NCI-H1092 (cell line): Measurements from ENCODE around the gene LCE1A.

Experiments used
- DNase-seq: peaks from one replicate; lab custom pipeline; 2025; lab: John Stamatoyannopoulos, UW

Gene LCE1A, protein sequence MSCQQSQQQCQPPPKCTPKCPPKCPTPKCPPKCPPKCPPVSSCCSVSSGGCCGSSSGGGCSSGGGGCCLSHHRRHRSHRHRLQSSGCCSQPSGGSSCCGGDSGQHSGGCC

GRCh38 chr1:152827173-152827572, at the start of gene LCE1A:
Gene LCE1A, plus strand, starts transcription at chr1:152827473. Its CDS starts 0 bp downstream, at chr1:152827473.
- no peak for DNase-seq

DNA sequence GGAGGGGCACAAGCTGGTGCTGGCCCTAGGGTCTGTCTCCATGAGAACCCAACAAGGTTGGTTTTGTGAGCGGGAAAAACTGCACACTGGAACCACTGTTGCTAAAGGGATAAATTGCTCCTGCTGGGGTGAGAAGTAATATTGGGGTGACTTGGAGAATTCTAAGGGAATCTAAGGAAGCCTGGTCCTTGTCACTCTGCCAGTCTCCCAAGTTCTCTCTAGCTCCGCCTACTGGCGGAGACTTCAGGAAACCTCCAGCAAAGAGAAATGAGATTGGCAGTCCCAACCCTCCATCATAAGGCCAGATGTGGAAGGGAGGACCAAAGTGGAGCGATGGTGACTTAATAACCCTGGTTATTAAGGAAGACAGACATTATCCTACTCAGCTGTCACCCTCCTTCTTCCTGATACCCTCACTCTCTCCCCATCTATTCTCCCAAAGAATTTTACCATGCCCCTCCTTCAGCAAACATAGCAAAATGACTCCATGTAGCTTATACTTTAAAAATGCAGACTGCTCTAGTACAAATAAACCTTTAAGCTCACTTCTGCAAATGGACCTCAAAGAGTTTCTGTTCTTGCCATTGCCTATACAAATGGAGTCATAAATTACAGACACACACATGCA, 49.6 kb upstream of the LCE1A start:
- DNase-seq, result no peak

- no peak for DNase-seq
These were observed 44.2 kb upstream of the LCE1A start for GRCh38 chr1:152783095-152783494.

DNA sequence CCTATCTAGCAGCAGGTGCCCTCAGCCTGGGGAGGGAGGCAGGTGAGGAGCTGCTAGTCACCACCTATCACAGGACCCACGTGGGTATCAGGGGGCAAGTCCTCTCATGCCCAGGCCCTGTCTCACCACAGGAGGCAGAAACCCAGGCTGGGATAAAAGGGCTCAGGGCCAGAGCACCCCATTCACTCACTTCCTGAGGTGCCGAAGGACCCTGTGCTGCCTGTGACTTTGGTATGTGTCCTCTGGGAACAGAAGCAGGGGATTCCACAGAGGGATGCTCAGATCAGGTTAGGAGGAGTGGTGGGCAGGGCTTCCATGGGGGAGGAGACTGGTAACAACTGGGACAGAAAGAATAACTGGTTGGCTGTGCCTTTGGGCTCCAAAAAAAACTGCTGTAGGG, 41.2 kb upstream of the LCE1A start, which contains the start of gene LCE1E:
TSS of gene LCE1E (plus strand) at position 181 of the 400 bp plus-strand sequence. CDS start 1,043 bp downstream, outside the sequence.
- no peak for DNase-seq

DNA sequence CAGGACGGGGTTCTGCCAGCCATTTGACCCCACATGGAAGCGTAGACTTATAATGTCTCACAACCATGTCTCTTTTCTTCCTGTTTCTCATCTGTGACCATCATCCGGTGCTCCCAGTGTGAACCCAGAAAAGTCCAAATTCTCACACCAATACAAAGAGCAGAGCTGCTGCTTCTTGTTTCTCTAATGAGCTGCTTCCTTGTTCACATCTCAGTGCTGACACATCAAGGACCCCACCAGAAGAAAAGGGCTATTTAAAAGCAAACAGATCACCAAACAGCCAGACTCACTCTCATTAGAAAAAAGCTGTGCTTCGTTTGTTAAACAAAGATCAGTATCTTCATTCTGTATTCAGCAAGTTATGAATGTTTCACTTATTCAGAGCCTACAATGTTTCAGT, 31.6 kb upstream of the LCE1A start:
- no peak for DNase-seq

GRCh38 chr1:152796421-152796820, 30.9 kb upstream of the LCE1A start, which contains the start of gene LCE1D:
Gene LCE1D, plus strand, starts transcription at chr1:152796721. Its CDS starts 1,074 bp downstream, at chr1:152797795.
- DNase-seq, result no peak

- DNase-seq, result no peak
These were observed 25.9 kb upstream of the LCE1A start for GRCh38 chr1:152801333-152801732.

- no peak for DNase-seq
These were observed 20.7 kb upstream of the LCE1A start, which contains the start of gene LCE1C for GRCh38 chr1:152806576-152806975. Gene LCE1C, minus strand, starts transcription at chr1:152806651. Its CDS starts 1,173 bp downstream, at chr1:152805478.

DNA sequence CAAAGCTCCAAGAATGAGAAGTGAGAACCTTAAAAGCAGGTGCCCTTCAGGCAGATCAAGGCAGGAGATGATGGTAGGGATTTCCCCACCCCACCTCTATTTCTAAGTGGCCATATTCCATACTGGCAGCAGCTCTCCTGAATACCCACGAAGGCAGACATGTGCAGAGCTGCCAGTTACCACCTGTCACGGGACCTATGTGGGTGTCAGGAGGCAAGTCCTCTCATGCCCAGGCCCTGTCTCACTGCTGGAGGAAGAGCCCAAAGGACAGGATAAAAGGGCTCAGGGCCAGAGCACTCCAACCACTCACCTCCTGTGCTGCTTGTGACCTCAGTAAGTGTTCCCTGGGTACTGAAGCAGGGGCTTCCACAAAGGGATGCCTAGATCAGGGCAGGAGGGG, 16.2 kb upstream of the LCE1A start:
- no peak for DNase-seq

DNA sequence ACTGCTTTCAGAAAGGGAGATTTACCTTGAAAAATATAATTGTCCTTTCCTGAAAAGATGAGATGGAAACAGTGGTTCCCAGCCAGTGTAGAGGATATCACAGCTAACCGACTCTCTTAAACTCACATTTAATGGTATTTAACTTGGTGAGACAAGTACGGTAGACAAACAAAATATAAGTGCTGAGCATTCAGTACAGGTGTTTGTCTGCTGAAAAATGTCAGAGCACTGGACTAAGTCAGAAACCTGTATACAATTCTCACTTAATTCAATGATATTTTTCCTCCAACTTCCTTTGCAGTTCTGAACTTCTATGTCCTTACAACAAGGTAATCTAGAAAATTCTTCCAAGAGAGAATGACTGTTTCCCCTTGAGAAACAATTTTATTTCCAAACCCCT, 15.6 kb upstream of the LCE1A start, which contains the start of gene LCE1B:
TSS of gene LCE1B (plus strand) at position 301 of the 400 bp plus-strand sequence. CDS start 476 bp downstream, outside the sequence.
- DNase-seq, result no peak

DNA sequence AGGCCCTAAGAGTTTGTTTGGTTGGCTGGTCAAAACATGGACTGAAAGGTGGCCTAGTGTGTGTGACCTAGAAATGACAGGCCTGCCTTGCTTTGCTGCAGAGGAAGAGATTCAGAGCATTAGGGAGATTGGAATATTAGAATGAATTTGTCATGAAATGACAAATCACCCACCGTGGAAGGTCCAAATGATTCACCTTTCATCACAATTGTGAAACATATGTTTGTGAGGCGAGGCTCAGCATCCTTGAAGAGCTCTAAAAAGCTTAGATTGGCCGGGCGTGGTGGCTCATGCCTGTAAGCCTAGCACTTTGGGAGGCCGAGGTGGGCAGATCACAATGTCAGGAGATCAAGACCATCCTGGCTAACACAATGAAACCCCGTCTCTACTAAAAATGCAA, 10.0 kb upstream of the LCE1A start:
- DNase-seq, result no peak

GRCh38 chr1:152823294-152823693, 4.0 kb upstream of the LCE1A start:
- DNase-seq, result no peak

- DNase-seq, result no peak
These were observed 2.3 kb upstream of the LCE1A start for GRCh38 chr1:152824964-152825363.

DNA sequence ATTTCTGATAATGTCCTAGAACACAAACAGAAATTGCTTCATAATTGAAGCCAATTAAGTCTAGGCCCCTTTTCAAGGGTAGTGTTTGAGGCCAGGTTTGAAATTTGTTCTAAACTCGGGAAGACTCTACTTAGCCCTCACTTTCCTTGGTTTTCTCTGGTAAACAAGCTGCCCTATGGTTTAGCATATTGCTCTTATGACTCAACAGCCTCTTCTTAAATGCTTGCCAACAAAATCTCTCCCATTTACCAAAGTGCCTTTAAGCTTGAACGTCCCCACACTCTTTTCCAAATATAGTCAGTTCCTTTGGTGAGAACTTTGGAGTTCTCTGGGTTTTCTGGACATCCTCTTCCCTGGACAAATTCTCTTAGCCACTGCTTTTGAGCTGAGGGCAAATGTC, 9.6 kb downstream of the LCE1A start:
- no peak for DNase-seq

DNA sequence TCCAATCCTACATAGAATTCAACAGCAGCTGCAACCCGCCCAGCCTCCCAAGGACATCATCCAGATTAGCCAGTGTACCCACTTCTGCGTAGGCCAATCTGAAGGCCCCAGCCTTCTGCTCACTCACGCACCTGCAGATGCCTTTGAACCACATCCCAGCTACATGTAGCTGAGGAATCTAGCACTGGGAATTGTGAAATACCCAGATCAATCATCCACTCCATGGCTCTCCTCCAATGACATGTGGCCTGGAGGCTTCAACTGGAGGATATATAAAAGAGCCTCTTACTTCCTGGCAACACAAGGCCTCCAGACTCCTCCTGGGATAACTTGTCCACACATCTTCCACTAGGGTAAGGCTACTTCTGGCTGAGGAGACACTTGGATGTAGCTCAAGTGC, 15.3 kb downstream of the LCE1A start, which contains the start of gene LCE6A:
TSS of gene LCE6A (plus strand) at position 301 of the 400 bp plus-strand sequence. CDS start 665 bp downstream, outside the sequence.
- no peak for DNase-seq

- DNase-seq, result no peak
These were observed 28.4 kb downstream of the LCE1A start for GRCh38 chr1:152855661-152856060.

GRCh38 chr1:152858062-152858461, 30.8 kb downstream of the LCE1A start:
- DNase-seq, result no peak

GRCh38 chr1:152859696-152860095, 32.4 kb downstream of the LCE1A start, which contains the start of gene LCE7A:
Gene LCE7A, plus strand, starts transcription at chr1:152859996. Its CDS starts 702 bp downstream, at chr1:152860698.
- DNase-seq, result no peak

- DNase-seq, result no peak
These were observed 32.9 kb downstream of the LCE1A start for GRCh38 chr1:152860129-152860528.

- DNase-seq, result no peak
These were observed 34.1 kb downstream of the LCE1A start for GRCh38 chr1:152861374-152861773.

GRCh38 chr1:152864443-152864842, 37.2 kb downstream of the LCE1A start:
- DNase-seq, result no peak

DNA sequence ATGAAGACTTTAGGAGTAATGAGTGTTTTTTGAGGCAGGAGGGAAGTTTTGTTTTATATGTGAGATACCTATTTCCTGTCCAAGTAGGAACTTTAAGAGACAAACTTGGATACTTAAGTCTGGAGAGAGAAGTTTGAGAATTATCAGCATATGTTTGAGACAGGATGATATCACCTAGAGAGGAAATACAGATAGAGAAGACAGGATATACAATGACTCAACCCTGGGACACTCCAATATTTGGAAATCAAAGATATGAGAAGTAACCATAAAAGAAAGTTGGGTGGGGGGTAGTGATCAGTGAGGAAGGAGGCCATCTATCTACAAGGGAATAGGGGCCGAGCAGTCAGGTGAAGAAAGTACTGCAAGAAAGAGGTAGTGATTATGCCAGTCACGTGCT, 39.0 kb downstream of the LCE1A start:
- DNase-seq, result no peak

DNA sequence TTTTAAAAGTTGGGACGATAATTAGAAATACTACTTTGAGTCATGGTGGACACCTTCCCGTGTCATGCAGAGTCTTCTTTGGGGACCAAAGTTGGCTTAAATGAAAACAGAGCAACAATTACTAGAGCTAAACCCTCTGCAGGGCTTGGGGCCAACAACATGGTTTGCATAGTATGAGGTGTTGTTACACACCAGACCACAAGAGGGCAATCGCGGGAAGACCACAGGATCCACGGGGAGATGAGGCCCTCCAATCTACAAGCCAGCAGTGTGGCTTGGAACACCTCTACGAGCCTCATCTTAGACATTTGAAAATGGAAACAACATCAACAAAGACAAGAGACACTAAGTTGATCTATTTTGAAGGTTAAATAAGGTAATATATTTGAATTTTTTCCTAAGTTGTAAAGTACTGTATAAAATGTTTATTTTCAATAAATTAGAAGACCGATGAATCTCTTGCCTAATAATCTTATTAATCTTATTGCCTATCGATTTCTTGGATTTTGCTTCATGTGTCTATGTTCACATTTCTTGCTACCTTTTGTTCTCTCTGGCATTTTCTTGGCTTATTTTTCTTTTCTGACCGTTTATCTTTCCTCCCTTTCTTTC, 42.6 kb downstream of the LCE1A start:
- DNase-seq, result peak; percentile 46
